WTC11 (cell line): ENCODE measurements around the gene FGFR1OP2. TPM values are rescaled to one million over a fixed set of nuclear protein-coding genes. Genes with fewer than 3 reads are reported as not detected.
"Not testable (repeated sequence)": the region's sequence is repeated elsewhere in the genome, so short reads cannot be mapped to it uniquely, and the experiment has no call there.

Source experiments
- ATAC-seq: fragments of 200-7000 bp; cut with Tn5 transposase; 2 replicates; pipeline ENCODE4 v1.10.0; 2021; ENCODE audit warnings: mild to moderate bottlenecking, moderate library complexity
- CTCF ChIA-PET: fragments of 300-600 bp; sonication (Branson Sonifier 250); formaldehyde crosslinking; loops from one replicate; lab custom pipeline; 2021; ENCODE audit warnings: antibody characterized with exemption; lab: Charles Lee
- POLR2A ChIA-PET: fragments of 350-600 bp; sonication (Branson Sonifier 250); formaldehyde crosslinking; loops from one replicate; lab custom pipeline; 2021; ENCODE audit warnings: antibody characterized with exemption; lab: Charles Lee
- DNase-seq: peaks from one replicate; pipeline ENCODE4 v3.0.0; 2021; ENCODE audit warnings: low spot score
- H3K27ac Mint-ChIP-seq: 2 replicates; pipeline ENCODE4 v1.8.0; 2021; ENCODE audit warnings: mixed read lengths
- H3K27me3 Mint-ChIP-seq: 2 replicates; pipeline ENCODE4 v1.8.0; 2021; ENCODE audit warnings: low read depth, mild to moderate bottlenecking, moderate library complexity, mixed read lengths
- H3K36me3 Mint-ChIP-seq: 2 replicates; pipeline ENCODE4 v1.8.0; 2021; ENCODE audit warnings: mixed read lengths
- H3K4me1 Mint-ChIP-seq: 2 replicates; pipeline ENCODE4 v1.8.0; 2022; ENCODE audit warnings: mixed read lengths
- H3K4me3 Mint-ChIP-seq: 2 replicates; pipeline ENCODE4 v1.8.0; 2021; ENCODE audit warnings: mild to moderate bottlenecking, moderate library complexity, mixed read lengths
- H3K9me3 Mint-ChIP-seq: 2 replicates; pipeline ENCODE4 v1.8.0; 2021; ENCODE audit warnings: mixed read lengths
- AR ChIP-seq: fragments of 250-450 bp; sonication (Bioruptor Pico); IDR thresholded peaks from 2 replicates; pipeline ENCODE4 v1.9.0; 2021; ENCODE audit warnings: mild to moderate bottlenecking
- ATF3 ChIP-seq: sonication (generic); formaldehyde crosslinking; conservative IDR thresholded peaks from 2 replicates; pipeline ENCODE4 v1.8.1; 2022; ENCODE audit warnings: mild to moderate bottlenecking, missing genetic modification reagents
- CDX4 ChIP-seq: fragments of 250-450 bp; sonication (Bioruptor Pico); IDR thresholded peaks from 2 replicates; pipeline ENCODE4 v1.9.0; 2021; ENCODE audit warnings: moderate library complexity, mild to moderate bottlenecking, inconsistent platforms, borderline replicate concordance
- CREM ChIP-seq: sonication (generic); formaldehyde crosslinking; IDR thresholded peaks from 2 replicates; pipeline ENCODE4 v1.8.1; 2022; ENCODE audit warnings: mild to moderate bottlenecking, missing genetic modification reagents, moderate library complexity
- EMX1 ChIP-seq: fragments of 250-450 bp; sonication (Bioruptor Pico); IDR thresholded peaks from 2 replicates; pipeline ENCODE4 v1.8.0; 2021; ENCODE audit warnings: mild to moderate bottlenecking
- ETV6 ChIP-seq: sonication (generic); formaldehyde crosslinking; IDR thresholded peaks from 2 replicates; pipeline ENCODE4 v1.8.1; 2022; ENCODE audit warnings: mild to moderate bottlenecking, missing genetic modification reagents
- FOXP1 ChIP-seq: sonication (generic); formaldehyde crosslinking; IDR thresholded peaks from 2 replicates; pipeline ENCODE4 v1.8.0; 2022; ENCODE audit warnings: missing genetic modification reagents, mild to moderate bottlenecking, moderate library complexity, borderline replicate concordance
- GABPB1 ChIP-seq: sonication (generic); formaldehyde crosslinking; IDR thresholded peaks from 2 replicates; pipeline ENCODE4 v1.8.1; 2023; ENCODE audit warnings: mild to moderate bottlenecking, missing genetic modification reagents
- GRHL2 ChIP-seq: fragments of 250-450 bp; sonication (Bioruptor Pico); IDR thresholded peaks from 2 replicates; pipeline ENCODE4 v1.8.0; 2022; ENCODE audit warnings: mild to moderate bottlenecking, moderate library complexity; ENCODE audit not compliant: insufficient replicate concordance, severe bottlenecking
- HMGXB4 ChIP-seq: sonication (generic); formaldehyde crosslinking; IDR thresholded peaks from 2 replicates; pipeline ENCODE4 v1.8.1; 2023; ENCODE audit warnings: mild to moderate bottlenecking, moderate library complexity, missing genetic modification reagents
- MXD4 ChIP-seq: fragments of 250-450 bp; sonication (Bioruptor Pico); IDR thresholded peaks from 2 replicates; pipeline ENCODE4 v1.8.0; 2021; ENCODE audit warnings: mild to moderate bottlenecking, moderate library complexity, borderline replicate concordance
- MYBL2 ChIP-seq: sonication (generic); formaldehyde crosslinking; IDR thresholded peaks from 2 replicates; pipeline ENCODE4 v1.8.1; 2023; ENCODE audit warnings: mild to moderate bottlenecking, moderate library complexity, missing genetic modification reagents
- SP1 ChIP-seq: sonication (generic); formaldehyde crosslinking; conservative IDR thresholded peaks from 2 replicates; pipeline ENCODE4 v1.8.1; 2022; ENCODE audit warnings: missing genetic modification reagents
- TCF7 ChIP-seq: sonication (generic); formaldehyde crosslinking; IDR thresholded peaks from 2 replicates; pipeline ENCODE4 v1.8.0; 2022; ENCODE audit warnings: mild to moderate bottlenecking, low read depth, missing genetic modification reagents, moderate library complexity
- ZNF138 ChIP-seq: sonication (generic); formaldehyde crosslinking; conservative IDR thresholded peaks from 2 replicates; pipeline ENCODE4 v1.8.1; 2022; ENCODE audit warnings: mild to moderate bottlenecking, moderate library complexity, missing genetic modification reagents
- ZNF512 ChIP-seq: sonication (generic); formaldehyde crosslinking; IDR thresholded peaks from 2 replicates; pipeline ENCODE4 v1.8.1; 2022; ENCODE audit warnings: missing genetic modification reagents, borderline replicate concordance
- ZSCAN18 ChIP-seq: fragments of 250-450 bp; sonication (Bioruptor Pico); IDR thresholded peaks from 2 replicates; pipeline ENCODE4 v2.1.2; 2022; ENCODE audit warnings: mild to moderate bottlenecking, moderate library complexity
- total RNA-seq: library from RNA; stranded (reverse); gene quantifications from 3 replicates; pipeline ENCODE4 v1.2.3, GENCODE V29; 2021

FGFR1OP2 gene
- total RNA-seq, 1 experiment from 2014 or later = 28.9 TPM

- Mint-ChIP-seq H3K9me3 (no peaks in the 10 kb centered on the region), H3K27me3 (no peaks in the 10 kb centered on the region), H3K36me3 (peaks cover 19% of the 10 kb centered on the region), H3K4me3 (no peak overlapping the region), H3K4me1 (0 out of 2 replicates have a peak, but pooled peaks cover 7% of the 10 kb centered on the region), H3K27ac (no peak overlapping the region)
- POLR2A ChIA-PET = no interaction called here
- no peak for ATAC-seq
- CTCF ChIA-PET = no interaction called here
- DNase-seq = no peak
- TF ChIP-seq SP1 (no peak), MXD4 (CRISPR knock-in tag) (no peak), FOXP1 (no peak), CDX4 (CRISPR knock-in tag) (no peak), EMX1 (CRISPR knock-in tag) (no peak), GRHL2 (CRISPR knock-in tag) (no peak), ZSCAN18 (CRISPR knock-in tag) (no peak), ETV6 (CRISPR knock-in tag) (no peak), CREM (CRISPR knock-in tag) (no peak), MYBL2 (CRISPR knock-in tag) (no peak), AR (no peak), HMGXB4 (CRISPR knock-in tag) (no peak), GABPB1 (CRISPR knock-in tag) (no peak), ZNF138 (CRISPR knock-in tag) (no peak), ZNF512 (CRISPR knock-in tag) (no peak), TCF7 (CRISPR knock-in tag) (no peak), ATF3 (no peak)
Observed at GRCh38 chr12:26954027-26954426, 15.8 kb downstream of the FGFR1OP2 start.

- H3K36me3 Mint-ChIP-seq = peaks cover 20% of the 10 kb centered on the region
- H3K4me3 Mint-ChIP-seq, CTCF ChIA-PET: not testable (repeated sequence)
Observed at GRCh38 chr12:26961391-26961790, 23.1 kb downstream of the FGFR1OP2 start.

More at GRCh38 chr12:26961391-26961790, 23.1 kb downstream of the FGFR1OP2 start:
- POLR2A ChIA-PET, H3K9me3 Mint-ChIP-seq, DNase-seq, H3K27ac Mint-ChIP-seq, ATAC-seq, H3K4me1 Mint-ChIP-seq, H3K27me3 Mint-ChIP-seq: not testable (repeated sequence)
